GM21381 (cell line): ENCODE data around the gene LYPD6B.
A peak's percentile ranks its signal among the peaks of the same experiment; 100 is the strongest.

Experiments
- ATAC-seq: cut with Tn5 transposase; IDR thresholded peaks from one replicate; pipeline ENCODE4 v1.9.1; 2021; ENCODE audit warnings: mild to moderate bottlenecking, moderate library complexity; ENCODE audit not compliant: unreplicated experiment

The LYPD6B gene

GRCh38 chr2:149152469-149152953 is 114.0 kb downstream of the LYPD6B start:
- no peak for ATAC-seq

GRCh38 chr2:149155196-149155969 is 116.9 kb downstream of the LYPD6B start:
- ATAC-seq = no peak

- no peak for ATAC-seq
These were observed 117.5 kb downstream of the LYPD6B start for GRCh38 chr2:149155988-149156387.

GRCh38 chr2:149156971-149157740 is 118.7 kb downstream of the LYPD6B start:
- no peak for ATAC-seq

- ATAC-seq = no peak
These were observed 120.5 kb downstream of the LYPD6B start for GRCh38 chr2:149158957-149159356.

- ATAC-seq = no peak
These were observed 121.7 kb downstream of the LYPD6B start for GRCh38 chr2:149160195-149160594.

- peak; percentile 93 for ATAC-seq
These were observed 122.3 kb downstream of the LYPD6B start for GRCh38 chr2:149160701-149161217.

- ATAC-seq = no peak
These were observed 123.2 kb downstream of the LYPD6B start for GRCh38 chr2:149161481-149162225.

GRCh38 chr2:149164296-149164695 is 125.8 kb downstream of the LYPD6B start:
- no peak for ATAC-seq

GRCh38 chr2:149164827-149165226 is 126.3 kb downstream of the LYPD6B start:
- no peak for ATAC-seq

- ATAC-seq = no peak
These were observed 128.7 kb downstream of the LYPD6B start for GRCh38 chr2:149167001-149167780.

- ATAC-seq = no peak
These were observed 129.4 kb downstream of the LYPD6B start for GRCh38 chr2:149167941-149168340.

- no peak for ATAC-seq
These were observed 131.2 kb downstream of the LYPD6B start for GRCh38 chr2:149169656-149170055.

GRCh38 chr2:149170156-149170555 is 131.7 kb downstream of the LYPD6B start:
- ATAC-seq = no peak

GRCh38 chr2:149170911-149171310 is 132.4 kb downstream of the LYPD6B start:
- no peak for ATAC-seq

GRCh38 chr2:149173220-149173619 is 134.7 kb downstream of the LYPD6B start:
- no peak for ATAC-seq

GRCh38 chr2:149175956-149176355 is 137.5 kb downstream of the LYPD6B start:
- no peak for ATAC-seq

- ATAC-seq = no peak
These were observed 140.1 kb downstream of the LYPD6B start for GRCh38 chr2:149178612-149179011.

- no peak for ATAC-seq
These were observed 141.9 kb downstream of the LYPD6B start for GRCh38 chr2:149180226-149180875.

- no peak for ATAC-seq
These were observed 144.7 kb downstream of the LYPD6B start for GRCh38 chr2:149183187-149183586.
